Measurements from ENCODE around the gene HMSD. TPM values are rescaled to one million over a fixed set of nuclear protein-coding genes. Genes with fewer than 3 reads are reported as not detected.

The HMSD gene
- total and polyA plus RNA-seq, 2 experiments from 2014 or later, result 2.6 to 25.1 TPM

DNA sequence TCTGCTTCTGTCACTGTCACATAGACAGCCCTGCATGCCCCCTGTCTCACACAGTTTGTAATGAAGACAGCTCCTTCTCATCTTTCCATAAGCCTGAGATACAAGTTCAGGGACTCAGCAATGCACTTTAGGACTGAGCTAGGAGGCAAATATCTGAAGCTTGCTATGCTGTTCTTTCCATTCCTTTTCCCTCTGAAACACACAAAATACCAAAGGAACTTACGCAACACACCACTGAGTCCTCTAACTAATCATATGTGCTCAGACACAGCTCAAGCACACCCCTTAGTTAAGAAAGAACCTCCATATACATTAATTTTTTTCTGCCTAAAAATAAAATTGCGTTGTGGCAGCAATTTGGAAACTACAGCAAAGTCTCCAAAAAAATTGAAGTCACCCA lies 38.6 kb downstream of the HMSD start (continued):
- TF ChIP-seq, protein P1, sequence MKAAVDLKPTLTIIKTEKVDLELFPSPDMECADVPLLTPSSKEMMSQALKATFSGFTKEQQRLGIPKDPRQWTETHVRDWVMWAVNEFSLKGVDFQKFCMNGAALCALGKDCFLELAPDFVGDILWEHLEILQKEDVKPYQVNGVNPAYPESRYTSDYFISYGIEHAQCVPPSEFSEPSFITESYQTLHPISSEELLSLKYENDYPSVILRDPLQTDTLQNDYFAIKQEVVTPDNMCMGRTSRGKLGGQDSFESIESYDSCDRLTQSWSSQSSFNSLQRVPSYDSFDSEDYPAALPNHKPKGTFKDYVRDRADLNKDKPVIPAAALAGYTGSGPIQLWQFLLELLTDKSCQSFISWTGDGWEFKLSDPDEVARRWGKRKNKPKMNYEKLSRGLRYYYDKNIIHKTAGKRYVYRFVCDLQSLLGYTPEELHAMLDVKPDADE (IDR thresholded peaks at IDR 0.05), result no peak

DNA sequence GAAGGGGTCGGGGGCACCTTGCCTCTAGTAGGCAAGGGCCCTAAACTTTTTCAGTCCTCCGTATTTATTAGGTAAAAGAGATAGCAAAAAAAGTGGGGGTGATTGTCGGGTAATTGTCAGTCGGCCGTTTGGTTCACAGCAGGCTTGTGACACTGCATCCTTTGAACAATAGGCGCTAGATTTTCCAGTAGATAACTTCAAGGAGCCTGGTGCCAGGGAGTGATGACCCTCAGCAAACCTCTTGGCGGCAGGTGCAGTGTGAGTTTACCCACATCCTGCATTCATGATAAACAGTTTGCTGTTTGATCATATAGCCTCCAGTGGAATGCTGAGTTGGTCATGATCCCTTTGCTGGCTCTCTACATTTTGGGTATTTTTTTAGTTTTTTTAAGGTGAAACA lies 43.6 kb downstream of the HMSD start:
- DNase-seq (ENCODE audit: low spot score) (no peak), ATAC-seq (no peak)
- Mint-ChIP-seq H3K36me3 (ENCODE audit: low read depth) (peaks cover 11% of the 10 kb centered on the region; the same call in 2 of the 3 replicates), H3K27me3 (ENCODE audit: insufficient read depth, low read depth, poor library complexity) (peaks cover 4% of the 10 kb centered on the region), H3K4me3 (no peak overlapping the region), H3K9me3 (peaks cover 27% of the 10 kb centered on the region), H3K4me1 (no peaks in the 10 kb centered on the region), H3K27ac (no peak overlapping the region)
- no peaks in the 10 kb centered on the region for H3F3A ChIP-seq (replicated peaks; ENCODE audit: low read depth)
- H3K4me3 ChIP-seq, result no peak overlapping the region
- no peaks in the 10 kb centered on the region for H3K79me2 ChIP-seq (replicated peaks; ENCODE audit: insufficient read depth)
- H3K9me2 ChIP-seq (ENCODE audit: insufficient read depth), result no peaks in the 10 kb centered on the region
- H2AFZ ChIP-seq, result no peak overlapping the region
- H3K4me2 ChIP-seq, result no peak overlapping the region
- no peaks in the 10 kb centered on the region for H3K36me3 ChIP-seq (ENCODE audit: insufficient read depth)
- no peaks in the 10 kb centered on the region for H4K20me1 ChIP-seq (replicated peaks; ENCODE audit: insufficient read depth)
- no peak for TF ChIP-seq EZH2phosphoT487 (IDR thresholded peaks at IDR 0.05; ENCODE audit: unreplicated experiment)
- TF ChIP-seq, protein P2, sequence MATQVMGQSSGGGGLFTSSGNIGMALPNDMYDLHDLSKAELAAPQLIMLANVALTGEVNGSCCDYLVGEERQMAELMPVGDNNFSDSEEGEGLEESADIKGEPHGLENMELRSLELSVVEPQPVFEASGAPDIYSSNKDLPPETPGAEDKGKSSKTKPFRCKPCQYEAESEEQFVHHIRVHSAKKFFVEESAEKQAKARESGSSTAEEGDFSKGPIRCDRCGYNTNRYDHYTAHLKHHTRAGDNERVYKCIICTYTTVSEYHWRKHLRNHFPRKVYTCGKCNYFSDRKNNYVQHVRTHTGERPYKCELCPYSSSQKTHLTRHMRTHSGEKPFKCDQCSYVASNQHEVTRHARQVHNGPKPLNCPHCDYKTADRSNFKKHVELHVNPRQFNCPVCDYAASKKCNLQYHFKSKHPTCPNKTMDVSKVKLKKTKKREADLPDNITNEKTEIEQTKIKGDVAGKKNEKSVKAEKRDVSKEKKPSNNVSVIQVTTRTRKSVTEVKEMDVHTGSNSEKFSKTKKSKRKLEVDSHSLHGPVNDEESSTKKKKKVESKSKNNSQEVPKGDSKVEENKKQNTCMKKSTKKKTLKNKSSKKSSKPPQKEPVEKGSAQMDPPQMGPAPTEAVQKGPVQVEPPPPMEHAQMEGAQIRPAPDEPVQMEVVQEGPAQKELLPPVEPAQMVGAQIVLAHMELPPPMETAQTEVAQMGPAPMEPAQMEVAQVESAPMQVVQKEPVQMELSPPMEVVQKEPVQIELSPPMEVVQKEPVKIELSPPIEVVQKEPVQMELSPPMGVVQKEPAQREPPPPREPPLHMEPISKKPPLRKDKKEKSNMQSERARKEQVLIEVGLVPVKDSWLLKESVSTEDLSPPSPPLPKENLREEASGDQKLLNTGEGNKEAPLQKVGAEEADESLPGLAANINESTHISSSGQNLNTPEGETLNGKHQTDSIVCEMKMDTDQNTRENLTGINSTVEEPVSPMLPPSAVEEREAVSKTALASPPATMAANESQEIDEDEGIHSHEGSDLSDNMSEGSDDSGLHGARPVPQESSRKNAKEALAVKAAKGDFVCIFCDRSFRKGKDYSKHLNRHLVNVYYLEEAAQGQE (IDR thresholded peaks at IDR 0.05; ENCODE audit: unreplicated experiment), result no peak
- no peak for TF ChIP-seq NANOG (IDR thresholded peaks at IDR 0.05; ENCODE audit: borderline replicate concordance)
- no peak for TF ChIP-seq STAT1 (IDR thresholded peaks at IDR 0.05; ENCODE audit: unreplicated experiment)
- TF ChIP-seq, protein P3, sequence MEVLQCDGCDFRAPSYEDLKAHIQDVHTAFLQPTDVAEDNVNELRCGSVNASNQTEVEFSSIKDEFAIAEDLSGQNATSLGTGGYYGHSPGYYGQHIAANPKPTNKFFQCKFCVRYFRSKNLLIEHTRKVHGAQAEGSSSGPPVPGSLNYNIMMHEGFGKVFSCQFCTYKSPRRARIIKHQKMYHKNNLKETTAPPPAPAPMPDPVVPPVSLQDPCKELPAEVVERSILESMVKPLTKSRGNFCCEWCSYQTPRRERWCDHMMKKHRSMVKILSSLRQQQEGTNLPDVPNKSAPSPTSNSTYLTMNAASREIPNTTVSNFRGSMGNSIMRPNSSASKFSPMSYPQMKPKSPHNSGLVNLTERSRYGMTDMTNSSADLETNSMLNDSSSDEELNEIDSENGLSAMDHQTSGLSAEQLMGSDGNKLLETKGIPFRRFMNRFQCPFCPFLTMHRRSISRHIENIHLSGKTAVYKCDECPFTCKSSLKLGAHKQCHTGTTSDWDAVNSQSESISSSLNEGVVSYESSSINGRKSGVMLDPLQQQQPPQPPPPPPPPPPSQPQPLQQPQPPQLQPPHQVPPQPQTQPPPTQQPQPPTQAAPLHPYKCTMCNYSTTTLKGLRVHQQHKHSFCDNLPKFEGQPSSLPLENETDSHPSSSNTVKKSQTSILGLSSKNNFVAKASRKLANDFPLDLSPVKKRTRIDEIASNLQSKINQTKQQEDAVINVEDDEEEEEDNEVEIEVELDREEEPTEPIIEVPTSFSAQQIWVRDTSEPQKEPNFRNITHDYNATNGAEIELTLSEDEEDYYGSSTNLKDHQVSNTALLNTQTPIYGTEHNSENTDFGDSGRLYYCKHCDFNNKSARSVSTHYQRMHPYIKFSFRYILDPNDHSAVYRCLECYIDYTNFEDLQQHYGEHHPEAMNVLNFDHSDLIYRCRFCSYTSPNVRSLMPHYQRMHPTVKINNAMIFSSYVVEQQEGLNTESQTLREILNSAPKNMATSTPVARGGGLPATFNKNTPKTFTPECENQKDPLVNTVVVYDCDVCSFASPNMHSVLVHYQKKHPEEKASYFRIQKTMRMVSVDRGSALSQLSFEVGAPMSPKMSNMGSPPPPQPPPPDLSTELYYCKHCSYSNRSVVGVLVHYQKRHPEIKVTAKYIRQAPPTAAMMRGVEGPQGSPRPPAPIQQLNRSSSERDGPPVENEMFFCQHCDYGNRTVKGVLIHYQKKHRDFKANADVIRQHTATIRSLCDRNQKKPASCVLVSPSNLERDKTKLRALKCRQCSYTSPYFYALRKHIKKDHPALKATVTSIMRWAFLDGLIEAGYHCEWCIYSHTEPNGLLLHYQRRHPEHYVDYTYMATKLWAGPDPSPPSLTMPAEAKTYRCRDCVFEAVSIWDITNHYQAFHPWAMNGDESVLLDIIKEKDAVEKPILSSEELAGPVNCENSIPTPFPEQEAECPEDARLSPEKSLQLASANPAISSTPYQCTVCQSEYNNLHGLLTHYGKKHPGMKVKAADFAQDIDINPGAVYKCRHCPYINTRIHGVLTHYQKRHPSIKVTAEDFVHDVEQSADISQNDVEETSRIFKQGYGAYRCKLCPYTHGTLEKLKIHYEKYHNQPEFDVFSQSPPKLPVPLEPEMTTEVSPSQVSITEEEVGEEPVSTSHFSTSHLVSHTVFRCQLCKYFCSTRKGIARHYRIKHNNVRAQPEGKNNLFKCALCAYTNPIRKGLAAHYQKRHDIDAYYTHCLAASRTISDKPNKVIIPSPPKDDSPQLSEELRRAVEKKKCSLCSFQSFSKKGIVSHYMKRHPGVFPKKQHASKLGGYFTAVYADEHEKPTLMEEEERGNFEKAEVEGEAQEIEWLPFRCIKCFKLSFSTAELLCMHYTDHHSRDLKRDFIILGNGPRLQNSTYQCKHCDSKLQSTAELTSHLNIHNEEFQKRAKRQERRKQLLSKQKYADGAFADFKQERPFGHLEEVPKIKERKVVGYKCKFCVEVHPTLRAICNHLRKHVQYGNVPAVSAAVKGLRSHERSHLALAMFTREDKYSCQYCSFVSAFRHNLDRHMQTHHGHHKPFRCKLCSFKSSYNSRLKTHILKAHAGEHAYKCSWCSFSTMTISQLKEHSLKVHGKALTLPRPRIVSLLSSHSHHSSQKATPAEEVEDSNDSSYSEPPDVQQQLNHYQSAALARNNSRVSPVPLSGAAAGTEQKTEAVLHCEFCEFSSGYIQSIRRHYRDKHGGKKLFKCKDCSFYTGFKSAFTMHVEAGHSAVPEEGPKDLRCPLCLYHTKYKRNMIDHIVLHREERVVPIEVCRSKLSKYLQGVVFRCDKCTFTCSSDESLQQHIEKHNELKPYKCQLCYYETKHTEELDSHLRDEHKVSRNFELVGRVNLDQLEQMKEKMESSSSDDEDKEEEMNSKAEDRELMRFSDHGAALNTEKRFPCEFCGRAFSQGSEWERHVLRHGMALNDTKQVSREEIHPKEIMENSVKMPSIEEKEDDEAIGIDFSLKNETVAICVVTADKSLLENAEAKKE (CRISPR knock-in tag; IDR thresholded peaks at IDR 0.05), result no peak
- TF ChIP-seq, protein P1 (IDR thresholded peaks at IDR 0.05), result no peak
- no peak for TF ChIP-seq ZNF331 (CRISPR knock-in tag; IDR thresholded peaks at IDR 0.05; ENCODE audit: low read depth)
- no peak for TF ChIP-seq EZH2 (IDR thresholded peaks at IDR 0.05; ENCODE audit: low read depth, unreplicated experiment)
- no peak for TF ChIP-seq JUNB (IDR thresholded peaks at IDR 0.05; ENCODE audit: unreplicated experiment)
- no peak for TF ChIP-seq CREB1 (CRISPR knock-in tag; IDR thresholded peaks at IDR 0.05; ENCODE audit: low read depth)
- no peak for TF ChIP-seq POLR2AphosphoS5 (IDR thresholded peaks at IDR 0.05; ENCODE audit: low read depth)
- TF ChIP-seq, protein P4, sequence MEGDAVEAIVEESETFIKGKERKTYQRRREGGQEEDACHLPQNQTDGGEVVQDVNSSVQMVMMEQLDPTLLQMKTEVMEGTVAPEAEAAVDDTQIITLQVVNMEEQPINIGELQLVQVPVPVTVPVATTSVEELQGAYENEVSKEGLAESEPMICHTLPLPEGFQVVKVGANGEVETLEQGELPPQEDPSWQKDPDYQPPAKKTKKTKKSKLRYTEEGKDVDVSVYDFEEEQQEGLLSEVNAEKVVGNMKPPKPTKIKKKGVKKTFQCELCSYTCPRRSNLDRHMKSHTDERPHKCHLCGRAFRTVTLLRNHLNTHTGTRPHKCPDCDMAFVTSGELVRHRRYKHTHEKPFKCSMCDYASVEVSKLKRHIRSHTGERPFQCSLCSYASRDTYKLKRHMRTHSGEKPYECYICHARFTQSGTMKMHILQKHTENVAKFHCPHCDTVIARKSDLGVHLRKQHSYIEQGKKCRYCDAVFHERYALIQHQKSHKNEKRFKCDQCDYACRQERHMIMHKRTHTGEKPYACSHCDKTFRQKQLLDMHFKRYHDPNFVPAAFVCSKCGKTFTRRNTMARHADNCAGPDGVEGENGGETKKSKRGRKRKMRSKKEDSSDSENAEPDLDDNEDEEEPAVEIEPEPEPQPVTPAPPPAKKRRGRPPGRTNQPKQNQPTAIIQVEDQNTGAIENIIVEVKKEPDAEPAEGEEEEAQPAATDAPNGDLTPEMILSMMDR (conservative IDR thresholded peaks at IDR 0.05; ENCODE audit: low read depth in 2 of 2), result no peak
- no peaks in the 10 kb centered on the region for H3K4me1 ChIP-seq (ENCODE audit: insufficient read depth)
- H3K27me3 ChIP-seq (ENCODE audit: insufficient read depth), result no peaks in the 10 kb centered on the region
- no peak overlapping the region for H3K27ac ChIP-seq (ENCODE audit: low read depth)
